Measurements from ENCODE around the gene FITM2. TPM values are rescaled to one million over a fixed set of nuclear protein-coding genes. Genes with fewer than 3 reads are reported as not detected.
"Not testable (repeated sequence)": the region's sequence is repeated elsewhere in the genome, so short reads cannot be mapped to it uniquely, and the experiment has no call there.

FITM2 gene
- total RNA-seq, 6 donors from 2014 or later: 8.7 to 15.7 (median 10.9) TPM

GRCh38 chr20:44350567-44350966 lies 39.6 kb upstream of the FITM2 start:
- no peak overlapping the region for H3K27ac ChIP-seq
- H3K4me1 ChIP-seq: no peaks in the 10 kb centered on the region
- DNase-seq: no peak
- no peaks in the 10 kb centered on the region for H3K36me3 ChIP-seq
- TF ChIP-seq POLR2A (IDR thresholded peaks at IDR 0.05): no peak
- TF ChIP-seq EP300 (IDR thresholded peaks at IDR 0.05): no peak
- no peak for TF ChIP-seq CTCF (IDR thresholded peaks at IDR 0.05)
- TF ChIP-seq POLR2AphosphoS5 (IDR thresholded peaks at IDR 0.05): no peak
- no peak overlapping the region for H3K4me3 ChIP-seq
- 86 to 92% methylated on average over 6 of the region's 6 CpGs for WGBS, 2 donors
- no peak for ATAC-seq (ENCODE audit: low FRiP score in 2 of 2)
- H3K27me3 ChIP-seq: no peaks in the 10 kb centered on the region
- no peaks in the 10 kb centered on the region for H3K9me3 ChIP-seq

- Histone ChIP-seq H3K4me1 (no peaks in the 10 kb centered on the region), H3K27ac (no peak overlapping the region), H3K27me3 (no peaks in the 10 kb centered on the region), H3K9me3 (no peaks in the 10 kb centered on the region), H3K4me3 (no peak overlapping the region), H3K36me3 (no peaks in the 10 kb centered on the region)
- DNase-seq (no peak), ATAC-seq (ENCODE audit: low FRiP score in 2 of 2) (no peak)
- TF ChIP-seq CTCF (IDR thresholded peaks at IDR 0.05): no peak
- no peak for TF ChIP-seq EP300 (IDR thresholded peaks at IDR 0.05)
- no peak for TF ChIP-seq POLR2A (IDR thresholded peaks at IDR 0.05)
- TF ChIP-seq POLR2AphosphoS5 (IDR thresholded peaks at IDR 0.05): no peak
- whole genome bisulfite sequencing, 2 donors: 63 to 64% methylated on average over 3 of the region's 3 CpGs
These were observed 38.3 kb upstream of the FITM2 start for GRCh38 chr20:44349349-44349748.

GRCh38 chr20:44348168-44348659 lies 37.2 kb upstream of the FITM2 start:
- Histone ChIP-seq H3K36me3 (no peaks in the 10 kb centered on the region), H3K27me3 (no peaks in the 10 kb centered on the region), H3K9me3 (no peaks in the 10 kb centered on the region), H3K27ac (no peak overlapping the region), H3K4me3 (no peak overlapping the region), H3K4me1 (no peaks in the 10 kb centered on the region)
- WGBS, 2 donors: 90 to 92% methylated on average over 4 of the region's 4 CpGs
- TF ChIP-seq POLR2AphosphoS5 (IDR thresholded peaks at IDR 0.05): no peak
- no peak for TF ChIP-seq POLR2A (IDR thresholded peaks at IDR 0.05)
- TF ChIP-seq EP300 (IDR thresholded peaks at IDR 0.05): no peak
- TF ChIP-seq CTCF (IDR thresholded peaks at IDR 0.05): no peak
- ATAC-seq (ENCODE audit: low FRiP score in 2 of 2): no peak
- no peak for DNase-seq

GRCh38 chr20:44345941-44346340 lies 34.9 kb upstream of the FITM2 start:
- H3K27me3 ChIP-seq, H3K9me3 ChIP-seq: not testable (repeated sequence)
- WGBS, 2 donors: 85 to 93% methylated on average over 10 of the region's 10 CpGs

GRCh38 chr20:44345147-44345546 lies 34.1 kb upstream of the FITM2 start:
- no peak for ATAC-seq (ENCODE audit: low FRiP score in 2 of 2)
- TF ChIP-seq POLR2AphosphoS5 (IDR thresholded peaks at IDR 0.05) (no peak), POLR2A (IDR thresholded peaks at IDR 0.05) (no peak), CTCF (IDR thresholded peaks at IDR 0.05) (no peak), EP300 (IDR thresholded peaks at IDR 0.05) (no peak)
- H3K9me3 ChIP-seq: no peaks in the 10 kb centered on the region

More at GRCh38 chr20:44345941-44346340, 34.9 kb upstream of the FITM2 start:
- H3K4me3 ChIP-seq; H3K27ac ChIP-seq; H3K4me1 ChIP-seq; DNase-seq; ATAC-seq (ENCODE audit: low FRiP score in 2 of 2); H3K36me3 ChIP-seq: not testable (repeated sequence)

More at GRCh38 chr20:44345147-44345546, 34.1 kb upstream of the FITM2 start:
- H3K4me1 ChIP-seq: no peaks in the 10 kb centered on the region
- H3K4me3 ChIP-seq: no peak overlapping the region
- H3K27ac ChIP-seq: no peak overlapping the region
- DNase-seq: no peak
- H3K36me3 ChIP-seq: no peaks in the 10 kb centered on the region
- WGBS, 2 donors: 85 to 90% methylated on average over 5 to 8 of the region's 8 CpGs
- no peaks in the 10 kb centered on the region for H3K27me3 ChIP-seq

Data from upper lobe of left lung (tissue), 6 donors.